ENCODE measurements around the gene DMRTB1.

Gene DMRTB1

GRCh38 chr1:53465023-53465957 is 6.1 kb downstream of the DMRTB1 start:
- no peak for DNase-seq

GRCh38 chr1:53467391-53467790 is 8.2 kb downstream of the DMRTB1 start:
- no peak for DNase-seq

GRCh38 chr1:53468374-53468773 is 9.2 kb downstream of the DMRTB1 start:
- no peak for DNase-seq

- DNase-seq: no peak
These were observed 10.2 kb downstream of the DMRTB1 start for GRCh38 chr1:53469373-53469772.

- peak; percentile 49 for DNase-seq
These were observed 11.0 kb downstream of the DMRTB1 start for GRCh38 chr1:53470155-53470554.

GRCh38 chr1:53470584-53470983 is 11.4 kb downstream of the DMRTB1 start:
- DNase-seq: no peak

- no peak for DNase-seq
These were observed 11.8 kb downstream of the DMRTB1 start for GRCh38 chr1:53471000-53471399.

GRCh38 chr1:53473463-53473862 is 14.3 kb downstream of the DMRTB1 start:
- no peak for DNase-seq

GRCh38 chr1:53475664-53476063 is 16.5 kb downstream of the DMRTB1 start:
- DNase-seq: no peak

- DNase-seq: no peak
These were observed 17.4 kb downstream of the DMRTB1 start for GRCh38 chr1:53476579-53476978.

GRCh38 chr1:53477651-53478501 is 18.7 kb downstream of the DMRTB1 start:
- DNase-seq: no peak

GRCh38 chr1:53478502-53478818 is 19.3 kb downstream of the DMRTB1 start:
- no peak for DNase-seq

- DNase-seq: no peak
These were observed 21.5 kb downstream of the DMRTB1 start for GRCh38 chr1:53480678-53481077.

- DNase-seq: no peak
These were observed 22.3 kb downstream of the DMRTB1 start for GRCh38 chr1:53481456-53481855.

GRCh38 chr1:53482441-53483153 is 23.4 kb downstream of the DMRTB1 start:
- no peak for DNase-seq

GRCh38 chr1:53483170-53483569 is 24.0 kb downstream of the DMRTB1 start:
- DNase-seq: no peak

GRCh38 chr1:53483656-53484055 is 24.5 kb downstream of the DMRTB1 start:
- no peak for DNase-seq

GRCh38 chr1:53484705-53485477 is 25.7 kb downstream of the DMRTB1 start:
- no peak for DNase-seq

- no peak for DNase-seq
These were observed 26.5 kb downstream of the DMRTB1 start for GRCh38 chr1:53485478-53486394.

GRCh38 chr1:53486395-53487026 is 27.3 kb downstream of the DMRTB1 start:
- no peak for DNase-seq

- DNase-seq: no peak
These were observed 31.2 kb downstream of the DMRTB1 start for GRCh38 chr1:53490351-53490750.

All from NCI-H226 (cell line).